ENCODE measurements around the gene GLIS1.
A peak's percentile ranks its signal among the peaks of the same experiment; 100 is the strongest.
"Not testable (repeated sequence)": the region's sequence is repeated elsewhere in the genome, so short reads cannot be mapped to it uniquely, and the experiment has no call there.

GLIS1 gene

DNA sequence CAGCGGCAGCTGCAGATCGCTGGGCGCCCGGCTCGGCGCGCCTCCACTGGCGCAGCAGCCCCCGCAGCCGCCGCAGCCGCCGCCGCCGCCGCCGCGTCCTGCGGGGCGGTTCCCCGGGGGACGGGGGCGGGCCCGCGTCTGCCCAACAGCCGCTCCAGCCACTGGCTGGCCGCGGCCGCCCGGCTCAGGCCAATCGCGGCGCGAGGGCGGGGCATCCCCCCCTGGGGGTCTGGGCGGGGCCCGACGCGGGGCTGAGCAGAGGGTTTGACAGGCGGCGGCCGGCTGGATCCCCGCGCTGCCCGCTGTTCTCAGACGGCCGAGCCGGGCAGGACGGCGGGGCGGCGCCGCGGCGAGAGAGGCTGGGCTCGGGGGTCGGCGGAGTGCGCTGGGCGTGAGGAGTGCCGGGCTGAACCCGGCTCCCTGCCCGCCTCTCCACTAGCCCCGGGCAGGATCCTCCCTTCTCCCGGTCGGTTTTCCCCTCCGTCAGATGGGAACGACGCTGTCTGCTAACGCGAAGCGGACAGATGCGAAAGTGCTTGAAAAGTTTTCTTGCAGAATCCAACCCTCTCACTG, at the start of gene GLIS1:
Gene GLIS1, minus strand, starts transcription at position 56 of the 573 bp plus-strand sequence. CDS start 1,100 bp downstream, outside the sequence.
- peak; percentile 89 for DNase-seq

DNA sequence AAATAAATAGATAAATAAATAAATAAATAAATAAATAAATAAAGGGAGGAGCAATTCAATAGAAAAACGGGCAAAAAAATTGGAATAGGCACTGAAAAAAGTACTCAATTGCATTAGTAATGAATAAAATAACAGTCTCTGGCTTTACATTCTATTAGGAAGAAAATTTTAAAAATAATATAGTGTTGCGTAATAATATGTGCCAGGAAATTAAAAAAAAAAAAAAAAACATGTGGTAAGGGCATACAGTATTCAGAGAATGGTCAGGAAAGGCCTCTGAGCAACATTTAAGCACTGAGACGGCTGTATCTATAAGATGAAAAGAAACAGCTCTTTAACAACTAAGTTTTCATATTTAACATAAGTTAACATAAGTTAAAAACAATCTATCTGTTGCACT, 48.7 kb upstream of the GLIS1 start:
- no peak for DNase-seq

DNA sequence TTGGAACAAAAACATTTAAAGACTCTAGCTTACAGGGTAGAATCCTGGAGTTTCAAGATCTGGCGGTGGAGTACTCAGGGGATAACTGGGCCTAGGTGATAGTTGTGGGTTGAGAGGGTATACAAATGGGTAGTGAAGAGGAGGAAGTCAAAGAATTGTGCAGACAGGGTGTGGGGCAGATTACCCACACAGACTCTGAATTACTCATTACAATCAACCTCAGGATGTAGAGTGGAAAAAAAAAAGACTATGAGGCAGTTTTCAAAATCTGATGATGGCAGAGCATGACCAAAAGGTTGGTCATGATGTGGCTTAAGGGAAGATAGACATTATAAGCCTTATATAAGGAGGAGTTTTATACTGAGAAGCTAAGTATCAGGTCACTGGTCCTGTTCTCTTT, 44.1 kb upstream of the GLIS1 start:
- no peak for DNase-seq

DNA sequence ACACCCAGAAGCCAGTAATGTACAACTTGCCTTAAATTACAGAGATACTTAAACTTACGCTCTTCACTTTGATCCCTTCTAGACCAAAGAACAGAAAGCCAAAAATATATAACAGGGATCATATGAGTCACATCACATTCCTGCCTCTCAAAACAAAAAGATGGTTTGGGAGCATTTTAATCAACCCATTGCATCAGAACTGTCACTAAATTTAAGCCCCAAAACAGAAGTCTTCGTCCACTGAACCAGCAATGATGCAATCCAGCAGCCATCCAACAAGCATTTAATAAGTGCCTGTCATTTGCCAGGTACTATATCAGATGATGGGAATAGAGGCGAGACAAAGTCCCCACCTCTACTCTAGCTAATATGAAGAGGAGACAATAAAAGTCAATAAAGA, 42.7 kb upstream of the GLIS1 start:
- DNase-seq, result no peak

- no peak for DNase-seq
These were observed 38.3 kb upstream of the GLIS1 start for GRCh38 chr1:53777272-53777671.

DNA sequence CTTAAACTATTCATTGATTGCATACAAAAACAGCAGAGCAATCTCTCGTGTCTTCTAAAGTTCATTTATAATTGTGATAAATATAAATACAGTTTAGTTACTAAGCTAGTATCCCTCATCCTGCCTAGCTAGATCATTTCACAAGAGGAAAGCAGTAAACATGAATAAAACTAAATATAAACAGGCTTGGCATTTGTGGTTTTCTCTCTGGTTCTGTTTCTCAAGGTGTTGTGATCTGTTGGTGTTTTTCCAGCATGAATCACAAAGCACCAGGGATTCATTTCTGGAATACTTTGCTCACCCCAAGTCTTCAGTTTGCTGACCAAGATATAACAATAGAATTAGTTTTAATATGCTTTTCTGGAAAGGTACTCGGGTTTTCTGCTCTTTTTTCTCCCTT, 32.7 kb upstream of the GLIS1 start:
- DNase-seq, result no peak

- no peak for DNase-seq
These were observed 30.8 kb upstream of the GLIS1 start for GRCh38 chr1:53769780-53770179.

DNA sequence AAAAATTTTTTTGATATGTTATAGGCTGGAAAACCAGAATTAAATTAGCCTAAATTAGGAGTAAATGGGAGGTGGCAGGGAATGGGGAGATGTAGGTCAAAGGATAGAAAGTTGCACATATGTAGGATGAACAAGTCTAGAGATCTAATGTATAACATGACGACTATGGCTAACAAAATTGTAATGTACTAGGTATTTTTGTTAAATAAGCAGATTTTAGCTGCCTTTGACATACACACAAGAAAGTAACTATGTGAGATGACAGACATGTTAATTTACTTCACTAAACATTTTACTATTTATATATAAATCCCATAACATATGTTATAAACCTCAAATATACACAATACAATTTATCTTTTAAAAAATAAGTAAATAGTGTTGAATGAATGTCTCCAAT, 30.2 kb upstream of the GLIS1 start:
- no peak for DNase-seq

GRCh38 chr1:53766831-53767405, 28.0 kb upstream of the GLIS1 start:
- no peak for DNase-seq

GRCh38 chr1:53766194-53766742, 27.3 kb upstream of the GLIS1 start:
- no peak for DNase-seq

DNA sequence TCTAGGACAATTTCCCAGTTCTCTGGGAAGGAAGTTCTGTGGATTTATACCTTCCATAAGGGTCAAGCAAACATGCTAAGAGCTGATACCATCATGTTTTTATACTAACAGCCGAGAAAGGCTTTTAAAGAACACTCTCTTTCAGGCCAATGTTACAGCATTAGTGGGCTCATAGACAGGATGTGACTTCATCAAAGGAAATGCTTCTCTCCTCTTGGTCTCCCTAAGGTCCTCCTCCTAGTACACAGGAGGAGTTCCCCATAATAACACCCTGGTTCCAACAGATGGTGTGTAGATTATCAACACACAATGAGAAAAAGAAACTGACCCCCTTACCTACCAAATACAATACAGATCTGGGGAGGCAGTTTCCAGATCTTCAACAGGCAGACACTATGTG, 26.7 kb upstream of the GLIS1 start:
- no peak for DNase-seq

GRCh38 chr1:53763911-53764310, 24.9 kb upstream of the GLIS1 start:
- no peak for DNase-seq

DNA sequence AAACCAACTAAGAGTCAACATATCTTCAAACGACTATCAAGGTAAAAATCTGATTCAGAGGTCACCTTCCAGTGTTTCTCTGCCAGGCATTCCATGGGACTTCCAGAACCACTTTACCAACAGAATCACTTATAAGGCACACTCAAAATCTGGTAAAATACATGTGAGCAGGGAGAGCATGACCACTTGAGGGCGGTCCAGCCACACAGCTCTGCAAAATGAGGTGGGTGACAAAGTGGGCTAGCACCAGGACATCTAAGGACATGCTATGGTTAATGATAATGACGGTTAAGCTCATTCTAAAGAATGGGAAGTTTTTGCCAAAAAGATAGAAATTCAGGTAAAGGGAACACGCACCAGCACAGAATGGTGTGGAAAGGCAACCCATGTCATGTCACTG, 24.5 kb upstream of the GLIS1 start:
- no peak for DNase-seq

DNA sequence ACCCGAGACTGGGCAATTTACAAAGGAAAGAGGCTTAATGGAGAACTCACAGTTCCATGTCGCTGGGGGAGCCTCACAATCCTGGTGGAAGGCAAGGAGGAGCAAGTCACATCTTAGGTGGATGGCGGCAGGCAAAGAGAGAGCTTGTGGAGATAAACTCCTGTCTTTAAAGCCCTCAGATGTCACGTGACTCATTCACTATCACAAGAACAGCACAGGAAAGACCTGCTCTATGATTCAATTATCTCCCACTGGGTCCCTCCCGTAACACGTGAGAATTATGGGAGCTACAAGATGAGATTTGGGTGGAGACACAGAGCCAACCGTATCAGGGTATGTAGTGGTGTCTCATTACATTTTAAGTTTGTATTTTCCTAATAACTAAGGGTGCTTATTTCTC, 21.5 kb upstream of the GLIS1 start:
- DNase-seq, result not testable (repeated sequence)

GRCh38 chr1:53755874-53756273, 16.9 kb upstream of the GLIS1 start:
- no peak for DNase-seq

- peak; percentile 56 for DNase-seq
These were observed 15.7 kb upstream of the GLIS1 start for GRCh38 chr1:53754484-53755312.

- DNase-seq, result no peak
These were observed 13.3 kb upstream of the GLIS1 start for GRCh38 chr1:53752281-53752680.

GRCh38 chr1:53747841-53748240, 8.9 kb upstream of the GLIS1 start:
- DNase-seq, result no peak

GRCh38 chr1:53740621-53741105, 1.7 kb upstream of the GLIS1 start:
- DNase-seq, result peak; percentile 84

GRCh38 chr1:53738205-53739108, 507 bp downstream of the GLIS1 start:
- DNase-seq, result no peak

GRCh38 chr1:53737648-53738204, 1.2 kb downstream of the GLIS1 start:
- no peak for DNase-seq

GRCh38 chr1:53736290-53736689, 2.7 kb downstream of the GLIS1 start:
- no peak for DNase-seq

Data from NCI-H446 treated with DMSO at 0.1 percent for 48 hours (cell line).